Esophagus muscularis mucosa (tissue), 4 donors: ENCODE data around the gene OLFM4. TPM values are rescaled to one million over a fixed set of nuclear protein-coding genes. Genes with fewer than 3 reads are reported as not detected.

Experiments
- DNase-seq: peaks from one replicate; pipeline ENCODE4 v3.0.0-alpha.2; 2017; ENCODE audit errors: extremely low spot score
- H3K27ac ChIP-seq, 4 donors: fragments of 200-600 bp; sonication (generic); replicated peaks in 1 of 4; 1 replicate in 3 of 4; 2 replicates in 1 of 4; pipeline ENCODE4 v1.5.1; 2016 to 2019; ENCODE audit warnings: mild to moderate bottlenecking in 1 of 4
- H3K27me3 ChIP-seq, 4 donors: fragments of 200-600 bp; sonication (generic); one replicate each; pipeline versions ENCODE4 v1.5.1 to v1.6.0; 2016 to 2019
- H3K36me3 ChIP-seq, 4 donors: fragments of 200-600 bp; sonication (generic); one replicate each; pipeline ENCODE4 v1.5.1; 2016 to 2019
- H3K4me1 ChIP-seq, 4 donors: fragments of 200-600 bp; sonication (generic); one replicate each; pipeline ENCODE4 v1.5.1; 2016 to 2019
- H3K4me3 ChIP-seq, 4 donors: fragments of 200-600 bp; sonication (generic); 1 replicate in 2 of 4; 2 replicates in 2 of 4; pipeline ENCODE4 v1.5.1; 2016 to 2019; ENCODE audit warnings: mild to moderate bottlenecking in 4 of 4, moderate library complexity in 1 of 4
- H3K9me3 ChIP-seq, 4 donors: fragments of 200-600 bp; sonication (generic); 1 replicate in 3 of 4; 2 replicates in 1 of 4; pipeline ENCODE4 v1.5.1; 2016 to 2019
- CTCF ChIP-seq, 3 experiments: fragments of 200-600 bp in 2 of 3; fragments of 450-650 bp in 1 of 3; sonication (generic) in 2 of 3; IDR thresholded peaks; one replicate each; pipeline ENCODE4 v1.5.1; 2017 to 2019; ENCODE audit warnings: antibody characterized with exemption in 3 of 3, mild to moderate bottlenecking in 2 of 3, moderate library complexity in 1 of 3
- EP300 ChIP-seq: sonication (generic); formaldehyde crosslinking; IDR thresholded peaks from one replicate; pipeline ENCODE4 v1.6.1; 2017; ENCODE audit warnings: antibody characterized with exemption
- POLR2A ChIP-seq: fragments of 450-650 bp; IDR thresholded peaks from one replicate; pipeline ENCODE4 v1.6.1; 2017; ENCODE audit warnings: antibody characterized with exemption, moderate library complexity, mild to moderate bottlenecking, low read depth
- POLR2AphosphoS5 ChIP-seq, 2 donors: sonication (generic); formaldehyde crosslinking; IDR thresholded peaks; one replicate each; pipeline ENCODE4 v1.6.1; 2017; ENCODE audit warnings: antibody characterized with exemption in 2 of 2
- WGBS: methylation state at CpG from one replicate; pipeline ENCODE4 v1.1.5; 2018; 5-methylcytosine and 5-hydroxymethylcytosine counted together
- intact Hi-C: fragments of 100-400 bp; cut with DNase I; formaldehyde crosslinking; loops from one replicate; pipeline ENCODE4 v1.15.1; 2023
- total RNA-seq, 4 donors: library from RNA; depleted of rRNA; stranded (reverse); fragments of >200 nt; gene quantifications; one replicate each; pipeline versions ENCODE4 v1.1.0 to v1.2.1, GENCODE V29; 2016

The OLFM4 gene
- total RNA-seq, 4 donors from 2014 or later = under 0.01 to 0.66 (median 0.13) TPM; not detected in 1

- no peak overlapping the region for H3K27ac ChIP-seq
- no peak for DNase-seq
- no peaks in the 10 kb centered on the region for H3K27me3 ChIP-seq
- no peak overlapping the region for H3K4me3 ChIP-seq
- no peaks in the 10 kb centered on the region for H3K9me3 ChIP-seq
- H3K4me1 ChIP-seq = peaks cover 0 to 10% (median 7%) of the 10 kb centered on the region in 4 donors
- intact Hi-C loops = no loop called here
- TF ChIP-seq POLR2A = no peak
- no peak for TF ChIP-seq POLR2AphosphoS5 (IDR thresholded peaks at IDR 0.05)
- no peak for TF ChIP-seq CTCF (IDR thresholded peaks at IDR 0.05)
- TF ChIP-seq EP300 = no peak
- no peaks in the 10 kb centered on the region for H3K36me3 ChIP-seq
These were observed 16.6 kb downstream of the OLFM4 start for GRCh38 chr13:53045189-53045588.

- Histone ChIP-seq H3K36me3 (no peaks in the 10 kb centered on the region), H3K27me3 (no peaks in the 10 kb centered on the region), H3K4me3 (no peak overlapping the region), H3K9me3 (no peaks in the 10 kb centered on the region), H3K4me1 (peaks cover 0 to 17% (median 11%) of the 10 kb centered on the region in 4 donors), H3K27ac (no peak overlapping the region)
- TF ChIP-seq EP300 (no peak), POLR2A (no peak), POLR2AphosphoS5 (IDR thresholded peaks at IDR 0.05) (no peak)
- DNase-seq = no peak
- intact Hi-C loops = no loop called here
- 96% methylated on average over 4 of the region's 4 CpGs for WGBS
These were observed 20.3 kb downstream of the OLFM4 start for GRCh38 chr13:53048880-53049279.

- WGBS = 95% methylated on average over 7 of the region's 7 CpGs
- H3K36me3 ChIP-seq = no peaks in the 10 kb centered on the region
- H3K9me3 ChIP-seq = no peaks in the 10 kb centered on the region
- TF ChIP-seq POLR2AphosphoS5 (IDR thresholded peaks at IDR 0.05) = no peak
- no peak for TF ChIP-seq CTCF (IDR thresholded peaks at IDR 0.05)
- TF ChIP-seq POLR2A = no peak
- TF ChIP-seq EP300 = no peak
- no peak overlapping the region for H3K27ac ChIP-seq
- intact Hi-C loops = no loop called here
- peaks cover 0 to 13% (median 9%) of the 10 kb centered on the region in 4 donors for H3K4me1 ChIP-seq
- no peak for DNase-seq
- H3K27me3 ChIP-seq = no peaks in the 10 kb centered on the region
- H3K4me3 ChIP-seq = no peak overlapping the region
These were observed 21.5 kb downstream of the OLFM4 start for GRCh38 chr13:53050151-53050550.

GRCh38 chr13:53052675-53053074 lies 24.1 kb downstream of the OLFM4 start:
- no peaks in the 10 kb centered on the region for H3K9me3 ChIP-seq
- 31% methylated on average over 2 of the region's 2 CpGs for WGBS
- no peaks in the 10 kb centered on the region for H3K27me3 ChIP-seq
- no peak for DNase-seq
- peaks cover 0 to 8% (median 3%) of the 10 kb centered on the region in 4 donors for H3K4me1 ChIP-seq
- intact Hi-C loops = no loop called here
- TF ChIP-seq POLR2AphosphoS5 (IDR thresholded peaks at IDR 0.05) (no peak), CTCF (IDR thresholded peaks at IDR 0.05) (no peak), POLR2A (no peak), EP300 (no peak)
- H3K4me3 ChIP-seq = no peak overlapping the region
- H3K36me3 ChIP-seq = no peaks in the 10 kb centered on the region
- no peak overlapping the region for H3K27ac ChIP-seq

GRCh38 chr13:53054569-53054968 lies 26.0 kb downstream of the OLFM4 start:
- 75% methylated on average over 4 of the region's 4 CpGs for WGBS
- Histone ChIP-seq H3K9me3 (no peaks in the 10 kb centered on the region), H3K4me1 (peaks cover 0 to 8% (median 3%) of the 10 kb centered on the region in 4 donors), H3K36me3 (no peaks in the 10 kb centered on the region), H3K4me3 (no peak overlapping the region), H3K27ac (no peak overlapping the region), H3K27me3 (no peaks in the 10 kb centered on the region)
- intact Hi-C loops = no loop called here
- TF ChIP-seq POLR2AphosphoS5 (IDR thresholded peaks at IDR 0.05) (no peak), EP300 (no peak), CTCF (IDR thresholded peaks at IDR 0.05) (no peak), POLR2A (no peak)
- DNase-seq = no peak
